NCI-H2029 (cell line): Measurements from ENCODE around the gene REL.

Source experiments
- DNase-seq: peaks from one replicate; lab custom pipeline; 2025; lab: John Stamatoyannopoulos, UW

Gene REL

DNA sequence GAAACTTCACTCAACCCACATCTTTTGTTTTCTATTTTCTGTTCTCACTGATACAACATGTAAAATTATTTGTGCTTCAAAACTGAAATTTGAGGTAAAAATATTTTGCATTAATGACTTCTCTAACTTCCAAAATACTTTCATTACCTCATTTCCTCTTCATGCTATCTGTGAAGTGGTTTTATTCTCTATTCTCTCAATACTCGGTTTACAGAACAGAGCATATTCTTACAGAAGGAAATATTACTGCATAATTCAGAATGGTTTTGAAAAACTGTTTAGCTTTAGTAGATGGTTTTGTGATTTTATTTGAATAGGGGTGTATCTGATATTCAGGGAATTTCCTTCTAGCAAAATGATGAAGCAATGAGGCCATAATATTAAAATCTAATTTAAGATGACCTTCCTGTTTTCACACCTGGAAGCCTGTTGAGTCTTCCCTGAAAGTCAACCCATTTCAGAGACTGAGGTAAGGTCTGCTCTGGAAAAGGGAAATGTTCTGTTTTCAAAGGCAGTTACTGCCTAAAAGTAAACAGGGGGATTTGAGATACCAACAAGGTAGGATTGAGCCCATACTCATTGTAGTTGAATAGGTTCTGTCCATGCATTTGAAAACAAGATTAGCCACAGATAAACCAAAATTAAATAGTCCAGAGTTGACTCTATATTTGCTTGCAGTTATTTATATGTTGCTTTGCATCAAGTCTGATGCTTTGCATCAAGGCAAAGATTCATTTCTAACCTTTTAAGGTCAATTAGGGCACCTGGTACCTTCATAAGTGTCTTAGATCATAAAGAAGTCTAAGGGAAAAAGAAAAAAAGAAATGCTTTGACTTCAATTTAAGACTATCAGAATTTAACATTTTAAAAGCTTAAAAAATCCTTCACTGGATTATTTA is 85.4 kb downstream of the REL start:
- no peak for DNase-seq

DNA sequence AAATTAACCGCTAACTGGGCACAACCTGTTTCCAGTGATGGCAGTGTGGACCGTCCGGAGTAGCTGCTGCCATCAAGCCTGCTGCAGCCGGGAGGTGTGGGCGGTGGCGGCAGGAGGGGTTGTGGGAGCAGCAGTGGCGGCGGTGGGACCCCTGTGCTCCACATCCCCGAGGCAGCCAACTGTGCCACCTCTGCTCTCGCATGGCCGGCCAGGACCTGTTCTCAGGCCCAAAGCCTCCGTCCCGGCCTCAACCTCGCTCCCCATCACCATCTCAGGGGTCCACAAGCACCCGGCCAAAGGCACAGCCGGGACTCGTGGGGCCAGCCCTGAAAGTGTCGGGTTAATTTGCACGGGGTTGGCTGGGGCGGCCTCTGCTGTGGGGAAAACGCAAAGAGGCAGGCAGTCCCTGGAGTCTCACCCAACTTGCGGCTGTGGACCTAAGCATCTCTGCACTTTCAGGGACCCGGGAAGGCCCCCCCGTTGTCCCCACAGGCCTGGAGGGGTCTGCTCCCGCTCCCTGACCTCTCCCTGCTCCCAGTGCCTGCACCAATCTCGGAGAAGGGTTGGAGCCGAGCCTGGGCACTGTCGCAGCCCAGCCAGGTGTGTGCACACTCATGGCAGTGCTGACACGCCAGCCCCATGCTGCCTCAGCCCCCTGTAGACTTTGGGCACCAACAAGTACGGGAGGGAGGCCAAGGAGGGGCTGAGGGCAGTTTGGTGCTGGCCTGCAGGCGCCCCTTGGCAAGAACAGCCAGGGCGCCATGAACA is 91.7 kb downstream of the REL start:
- no peak for DNase-seq

DNA sequence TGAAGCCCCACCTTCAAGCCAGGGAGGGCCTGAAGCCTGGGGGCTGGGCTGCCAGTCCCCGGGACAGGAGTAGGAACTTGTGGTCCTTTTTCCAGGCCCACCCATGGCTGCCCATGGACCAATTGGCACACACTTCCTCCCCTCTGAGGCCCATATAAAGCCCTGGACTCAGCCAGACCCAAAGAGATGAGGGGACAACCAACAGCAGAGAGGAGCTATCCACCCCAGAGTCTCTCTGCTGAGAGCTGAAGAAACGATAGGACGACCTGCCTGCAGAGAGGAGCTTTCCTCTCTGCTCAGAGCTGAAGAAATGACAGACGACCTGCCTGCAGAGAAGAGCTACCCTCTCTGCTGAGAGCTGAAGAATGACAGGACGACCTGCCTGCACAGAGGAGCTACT is 92.3 kb downstream of the REL start:
- DNase-seq: no peak

DNA sequence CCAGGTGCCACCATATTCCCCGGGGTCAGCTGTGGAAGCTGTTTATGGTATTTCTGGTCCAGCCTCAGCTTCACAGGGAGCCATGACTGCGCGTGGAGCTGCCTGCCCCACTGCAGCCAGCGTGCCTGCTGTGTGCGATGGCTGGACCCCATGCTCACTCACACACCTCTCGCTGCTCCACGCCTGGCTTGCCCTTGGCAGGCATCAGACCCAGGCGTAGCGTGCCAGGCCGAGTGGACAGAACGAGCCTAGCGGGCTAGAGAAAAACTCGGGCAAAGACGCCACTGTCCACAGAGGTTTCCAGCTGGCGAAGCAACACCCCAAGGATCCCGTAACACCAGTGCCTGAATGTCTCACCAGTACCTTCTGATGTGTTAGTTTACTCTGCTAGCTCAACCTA is 93.3 kb downstream of the REL start:
- no peak for DNase-seq
